HepG2 (cell line): ENCODE data around the gene ACOXL. TPM values are rescaled to one million over a fixed set of nuclear protein-coding genes. Genes with fewer than 3 reads are reported as not detected.
A peak's percentile ranks its signal among the peaks of the same experiment; 100 is the strongest.

Source experiments
- ATAC-seq: fragments of 200-7000 bp; cut with Tn5 transposase; 3 replicates; pipeline ENCODE4 v1.9.1; 2020; ENCODE audit warnings: mild to moderate bottlenecking, moderate library complexity
- BruUV-seq: library from RNA; stranded (reverse); fragments of 400-500 nt; replicated peaks from 2 replicates; lab custom pipeline; 2021; lab: Mats Ljungman, UMichigan
- CTCF ChIA-PET: fragments of 300-600 bp; formaldehyde crosslinking; extraction: SDS; loops from one replicate; lab custom pipeline; 2021; ENCODE audit warnings: low total read pairs, inconsistent platforms, low intra/inter-chr PET ratio; lab: Yijun Ruan, JAX
- POLR2A ChIA-PET: fragments of 350-600 bp; sonication (Branson Sonifier 250); formaldehyde crosslinking; loops from one replicate; lab custom pipeline; 2020; ENCODE audit warnings: antibody characterized with exemption, inconsistent platforms; lab: Yijun Ruan, JAX
- DNase-seq: peaks from one replicate; pipeline ENCODE4 v3.0.0-alpha.2; 2015; ENCODE audit warnings: low spot score
- FAIRE-seq: peaks from 3 replicates; lab custom pipeline; 2011; peaks lifted over from hg19 to GRCh38; lab: Jason Lieb, UNC
- H2AFZ ChIP-seq: one replicate; pipeline ENCODE4 v1.6.1; 2011; ENCODE audit warnings: low read length, inconsistent platforms
- H3K27ac ChIP-seq: fragments of 300-600 bp; 3 replicates; pipeline ENCODE4 v1.8.0; 2011; ENCODE audit warnings: mixed run types, mild to moderate bottlenecking, mixed read lengths, low read length, inconsistent platforms; ENCODE audit not compliant: insufficient read depth; ENCODE audit errors: extremely low read length
- H3K27me3 ChIP-seq, 2 experiments: fragments of 200-600 bp in 1 of 2; 2 replicates in 1 of 2; 3 replicates in 1 of 2; pipeline versions ENCODE4 v1.6.0 to v1.8.0; 2011; ENCODE audit warnings: low read length in 2 of 2, mild to moderate bottlenecking in 2 of 2, moderate library complexity in 2 of 2, inconsistent platforms in 1 of 2; ENCODE audit not compliant: insufficient read depth in 2 of 2, control insufficient read depth in 1 of 2
- H3K36me3 ChIP-seq, 2 experiments: fragments of 200-600 bp in 1 of 2; replicated peaks in 1 of 2; 2 replicates in 1 of 2; 3 replicates in 1 of 2; pipeline versions ENCODE4 v1.5.1 to v1.8.0; 2011; ENCODE audit warnings: low read length in 2 of 2, inconsistent platforms in 1 of 2; ENCODE audit not compliant: insufficient read depth in 2 of 2, control insufficient read depth in 1 of 2
- H3K4me1 ChIP-seq: 2 replicates; pipeline ENCODE4 v1.5.1; 2012; ENCODE audit warnings: low read length, inconsistent platforms; ENCODE audit not compliant: insufficient read depth
- H3K4me2 ChIP-seq: 2 replicates; pipeline ENCODE4 v1.6.0; 2011; ENCODE audit warnings: low read depth, low read length, inconsistent platforms
- H3K4me3 ChIP-seq, 3 experiments: fragments of 200-600 bp in 1 of 3; sonication (generic), shearing (Covaris generic) in 1 of 3; replicated peaks in 1 of 3; 2 replicates each; pipeline ENCODE4 v1.5.1; 2011 to 2016; ENCODE audit warnings: low read length in 3 of 3, inconsistent platforms in 2 of 3, low read depth in 2 of 3, mild to moderate bottlenecking in 2 of 3, control low read depth in 1 of 3, mixed read lengths in 1 of 3; ENCODE audit not compliant: insufficient read depth in 1 of 3
- H3K79me2 ChIP-seq: one replicate; pipeline ENCODE4 v1.6.1; 2011; ENCODE audit warnings: low read length, inconsistent platforms; ENCODE audit not compliant: insufficient read depth
- H3K9ac ChIP-seq: 2 replicates; pipeline ENCODE4 v1.6.0; 2011; ENCODE audit warnings: mild to moderate bottlenecking, low read depth, low read length, inconsistent platforms; ENCODE audit not compliant: insufficient read depth
- H3K9me3 ChIP-seq: 2 replicates; pipeline ENCODE4 v1.5.1; 2012; ENCODE audit warnings: mild to moderate bottlenecking, low read length
- H4K20me1 ChIP-seq: 2 replicates; pipeline ENCODE4 v1.6.0; 2011; ENCODE audit warnings: inconsistent platforms, mild to moderate bottlenecking, low read length, moderate library complexity; ENCODE audit not compliant: insufficient read depth
- FOXA1 ChIP-seq, 2 experiments: fragments of 450-650 bp in 1 of 2; sonication (generic) in 1 of 2; formaldehyde crosslinking in 1 of 2; IDR thresholded peaks; 2 replicates each; pipeline versions ENCODE4 v1.4.0 to v1.6.1; 2016 to 2020; ENCODE audit warnings: missing genetic modification reagents in 1 of 2
- GATAD2A ChIP-seq: IDR thresholded peaks from 2 replicates; pipeline ENCODE4 v1.6.1; 2016
- HHEX ChIP-seq: IDR thresholded peaks from 2 replicates; pipeline ENCODE4 v1.6.1; 2016; ENCODE audit warnings: control low read depth
- HMG20A ChIP-seq: IDR thresholded peaks from 2 replicates; pipeline ENCODE4 v1.6.1; 2016; ENCODE audit warnings: borderline replicate concordance
- HNF4A ChIP-seq: sonication (generic); formaldehyde crosslinking; IDR thresholded peaks from 2 replicates; pipeline ENCODE4 v1.4.0; 2020; ENCODE audit warnings: missing genetic modification reagents
- KAT2B ChIP-seq: fragments of 150-350 bp; IDR thresholded peaks from 2 replicates; pipeline ENCODE4 v1.6.1; 2014; ENCODE audit warnings: low read depth, low read length, borderline replicate concordance
- NR2F1 ChIP-seq, 2 experiments: fragments of 450-650 bp in 1 of 2; formaldehyde crosslinking in 1 of 2; IDR thresholded peaks; 2 replicates each; pipeline versions ENCODE4 v1.5.0 to v1.6.1; 2016 to 2020; ENCODE audit warnings: mild to moderate bottlenecking in 1 of 2, missing compliant biosample characterization in 1 of 2, missing genetic modification reagents in 1 of 2, moderate library complexity in 1 of 2
- PAXIP1 ChIP-seq: sonication (generic); formaldehyde crosslinking; conservative IDR thresholded peaks from 2 replicates; pipeline ENCODE4 v1.4.0; 2020; ENCODE audit warnings: mild to moderate bottlenecking, missing genetic modification reagents, moderate library complexity
- SALL1 ChIP-seq: sonication (generic); formaldehyde crosslinking; IDR thresholded peaks from 2 replicates; pipeline ENCODE4 v1.8.0; 2022; ENCODE audit warnings: mild to moderate bottlenecking, missing genetic modification reagents
- SOX13 ChIP-seq, 3 experiments: fragments of 450-650 bp in 1 of 3; sonication (generic) in 1 of 3; formaldehyde crosslinking in 1 of 3; IDR thresholded peaks in 2 of 3; conservative IDR thresholded peaks in 1 of 3; 2 replicates each; pipeline versions ENCODE4 v1.5.0 to v1.6.1; 2016 to 2020; ENCODE audit warnings: antibody characterized with exemption in 1 of 3, mild to moderate bottlenecking in 1 of 3, missing compliant biosample characterization in 1 of 3, missing genetic modification reagents in 1 of 3, moderate library complexity in 1 of 3
- SOX5 ChIP-seq: IDR thresholded peaks from 2 replicates; pipeline ENCODE4 v1.6.1; 2016; ENCODE audit warnings: borderline replicate concordance
- SP140L ChIP-seq: sonication (generic); formaldehyde crosslinking; IDR thresholded peaks from 2 replicates; pipeline ENCODE4 v1.4.0; 2020; ENCODE audit warnings: missing genetic modification reagents, borderline replicate concordance
- TBX3 ChIP-seq: fragments of 450-650 bp; IDR thresholded peaks from 2 replicates; pipeline ENCODE4 v1.6.1; 2017; ENCODE audit warnings: antibody characterized with exemption, mild to moderate bottlenecking, inconsistent platforms, borderline replicate concordance
- TMF1 ChIP-seq: sonication (generic); formaldehyde crosslinking; IDR thresholded peaks from 2 replicates; pipeline ENCODE4 v1.8.1; 2022; ENCODE audit warnings: low read depth, missing genetic modification reagents
- ZBTB1 ChIP-seq: sonication (generic); formaldehyde crosslinking; IDR thresholded peaks from 2 replicates; pipeline ENCODE4 v1.4.0; 2020; ENCODE audit warnings: missing genetic modification reagents, borderline replicate concordance
- ZMYM2 ChIP-seq: sonication (generic); formaldehyde crosslinking; IDR thresholded peaks from 2 replicates; pipeline ENCODE4 v1.8.0; 2022; ENCODE audit warnings: mild to moderate bottlenecking, missing genetic modification reagents
- ZNF18 ChIP-seq: sonication (generic); formaldehyde crosslinking; IDR thresholded peaks from 2 replicates; pipeline ENCODE4 v1.8.0; 2022; ENCODE audit warnings: mild to moderate bottlenecking, missing genetic modification reagents; ENCODE audit not compliant: insufficient replicate concordance
- WGBS: methylation state at CpG from one replicate; pipeline ENCODE4 v1.1.6; 2017; ENCODE audit warnings: low lambda C conversion rate; 5-methylcytosine and 5-hydroxymethylcytosine counted together
- in situ Hi-C: cut with HindIII; loops from 2 replicates; pipeline ENCODE4 v1.10.0; 2017; ENCODE audit warnings: low pct_unique_long_range_greater_than_20kb; ENCODE audit not compliant: extremely low pct_ligation_motif_present
- intact Hi-C: fragments of 100-400 bp; cut with micrococcal nuclease; formaldehyde crosslinking; loops from one replicate; pipeline ENCODE4 v1.10.0; 2022; ENCODE audit not compliant: unreplicated experiment
- polyA plus RNA-seq, 8 experiments: library from polyadenylated mRNA; depleted of rRNA in 3 of 8; stranded (reverse) in 7 of 8; unstranded in 1 of 8; fragments of >200 nt; fragmentation: Illumina TruSeq in 4 of 8; extraction: Trizol in 4 of 8; gene quantifications; 2 replicates each; pipeline versions ENCODE4 v1.2.1 to v1.2.3, GENCODE V29; 2011 to 2016; ENCODE audit warnings: low read depth in 4 of 8, missing spikeins in 1 of 8, mixed read lengths in 1 of 8; ENCODE audit not compliant: insufficient read depth in 1 of 8
- total RNA-seq, 5 experiments: library from RNA; depleted of rRNA; stranded (reverse); fragments of >200 nt; fragmentation: Illumina TruSeq; extraction: Trizol; gene quantifications; 2 replicates each; pipeline ENCODE4 v1.2.3, GENCODE V29; 2016; ENCODE audit warnings: low read depth in 1 of 5

ACOXL gene
- total and polyA plus RNA-seq, 2 of the 13 experiments (the other 11 are each of a cell fraction or from before 2014, with no cell fraction given): not detected

- TF ChIP-seq ZNF18 (CRISPR knock-in tag) (no peak), SP140L (CRISPR knock-in tag) (no peak), ZBTB1 (CRISPR knock-in tag) (no peak)
Observed at GRCh38 chr2:110860630-110861029, 128.3 kb downstream of the ACOXL start (continued).

- DNase-seq (peak; percentile 64), FAIRE-seq (no peak), ATAC-seq (peak; percentile 87)
- Histone ChIP-seq H3K27me3 (peaks cover 10 to 70% of the 10 kb centered on the region in 2 experiments), H3K79me2 (no peaks in the 10 kb centered on the region), H3K27ac (no peak overlapping the region), H3K4me2 (peak overlapping the region; percentile 34; the same call in 1 of the 2 replicates), H2AFZ (no peak overlapping the region), H3K4me1 (peaks cover 14% of the 10 kb centered on the region), H3K9ac (no peak overlapping the region), H3K36me3 (no peaks in the 10 kb centered on the region), H4K20me1 (no peaks in the 10 kb centered on the region), H3K9me3 (no peaks in the 10 kb centered on the region), H3K4me3 (peak overlapping the region in 1 of 3 experiments; percentile 23; a peak in 1 of 6 replicates)
- 5% methylated on average over 17 of the region's 17 CpGs for WGBS
- CTCF ChIA-PET: no interaction called here
- POLR2A ChIA-PET: no interaction called here
- intact Hi-C loops: no loop called here
- in situ Hi-C loops: no loop called here
- BruUV-seq: no TSS peak
- TF ChIP-seq GATAD2A (CRISPR knock-in tag) (peak; percentile 41; the same call in 1 of the 2 replicates), HNF4A (peak; percentile 81), HHEX (peak; percentile 74; the same call in 1 of the 2 replicates), SOX5 (CRISPR knock-in tag) (peak; percentile 89), PAXIP1 (CRISPR knock-in tag) (peak; percentile 53; the same call in 1 of the 2 replicates), HMG20A (CRISPR knock-in tag) (peak; percentile 35; the same call in 1 of the 2 replicates), SOX13 (IDR thresholded peaks at IDR 0.05) (peak; percentile 86), SOX13 (CRISPR knock-in tag; conservative IDR thresholded peaks at IDR 0.05 in 1 of 2, IDR thresholded peaks at IDR 0.05 in 1 of 2) (peak in 1 of 2 experiments; percentile 88; a peak in 2 of 4 replicates), SALL1 (CRISPR knock-in tag) (peak; percentile 51), FOXA1 (IDR thresholded peaks at IDR 0.05) (no peak), FOXA1 (CRISPR knock-in tag; IDR thresholded peaks at IDR 0.05) (peak; percentile 50), KAT2B (no peak), ZMYM2 (CRISPR knock-in tag) (0 out of 2 replicates have a peak, but pooled peaks have one; percentile 21), TMF1 (CRISPR knock-in tag) (0 out of 2 replicates have a peak, but pooled peaks have one; percentile 31), TBX3 (peak; percentile 66), NR2F1 (CRISPR knock-in tag; IDR thresholded peaks at IDR 0.05) (peak in 1 of 2 experiments; percentile 78; a peak in 3 of 4 replicates)
Observed at GRCh38 chr2:110861616-110862260, 129.4 kb downstream of the ACOXL start.
